H1 (cell line): ENCODE results near the gene SFN. TPM values are rescaled to one million over a fixed set of nuclear protein-coding genes. Genes with fewer than 3 reads are reported as not detected.

Experiments
- ATF2 ChIP-seq: IDR thresholded peaks from 2 replicates; pipeline ENCODE4 v1.6.1; 2012; ENCODE audit warnings: low read length, inconsistent platforms
- BACH1 ChIP-seq: IDR thresholded peaks from 2 replicates; pipeline ENCODE4 v1.6.1; 2012; ENCODE audit warnings: low read length, improper control_type of control experiment
- CHD1 ChIP-seq: IDR thresholded peaks from 2 replicates; pipeline ENCODE4 v1.6.1; 2012; ENCODE audit warnings: low read depth, low read length, improper control_type of control experiment
- CTBP2 ChIP-seq: IDR thresholded peaks from 2 replicates; pipeline ENCODE4 v1.7.0; 2011; ENCODE audit warnings: borderline replicate concordance, mild to moderate bottlenecking, moderate library complexity, mixed read lengths, low read length; ENCODE audit not compliant: insufficient read depth, insufficient read length
- EGR1 ChIP-seq: IDR thresholded peaks from 2 replicates; pipeline ENCODE4 v1.6.1; 2011; ENCODE audit warnings: low read depth, low read length, borderline replicate concordance
- FOSL1 ChIP-seq: IDR thresholded peaks from 2 replicates; pipeline ENCODE4 v1.6.1; 2011; ENCODE audit warnings: mild to moderate bottlenecking, low read depth, low read length, moderate library complexity; ENCODE audit not compliant: insufficient read depth
- HDAC2 ChIP-seq, 2 experiments: fragments of 300-600 bp in 1 of 2; sonication (generic) in 1 of 2; IDR thresholded peaks; 2 replicates each; pipeline ENCODE4 v1.6.1; 2011 to 2012; ENCODE audit warnings: low read depth in 2 of 2, low read length in 2 of 2, mild to moderate bottlenecking in 2 of 2, moderate library complexity in 2 of 2, borderline replicate concordance in 1 of 2, inconsistent platforms in 1 of 2
- KDM5A ChIP-seq: fragments of 200-600 bp; IDR thresholded peaks from 2 replicates; pipeline ENCODE4 v1.7.1; 2012; ENCODE audit warnings: mild to moderate bottlenecking, low read length, inconsistent platforms, mixed read lengths
- RBBP5 ChIP-seq: IDR thresholded peaks from 2 replicates; pipeline ENCODE4 v1.7.1; 2012; ENCODE audit warnings: low read depth, mild to moderate bottlenecking, inconsistent platforms, low read length, moderate library complexity, borderline replicate concordance
- RFX5 ChIP-seq: IDR thresholded peaks from 2 replicates; pipeline ENCODE4 v1.6.1; 2011; ENCODE audit warnings: low read depth, low read length, improper control_type of control experiment, borderline replicate concordance
- RXRA ChIP-seq: IDR thresholded peaks from 2 replicates; pipeline ENCODE4 v1.6.1; 2011; ENCODE audit warnings: low read depth, mild to moderate bottlenecking, low read length, moderate library complexity; ENCODE audit not compliant: insufficient read depth
- SIX5 ChIP-seq: IDR thresholded peaks from 2 replicates; pipeline ENCODE4 v1.6.1; 2011; ENCODE audit warnings: mild to moderate bottlenecking, low read depth, low read length
- SUZ12 ChIP-seq: fragments of 200-600 bp; sonication (generic); IDR thresholded peaks from 2 replicates; pipeline ENCODE4 v1.6.1; 2012; ENCODE audit warnings: mild to moderate bottlenecking, inconsistent platforms, low read length, moderate library complexity, mixed read lengths
- TBP ChIP-seq: IDR thresholded peaks from 2 replicates; pipeline ENCODE4 v1.6.1; 2011; ENCODE audit warnings: low read depth, low read length, improper control_type of control experiment
- polyA plus RNA-seq, 7 experiments: library from polyadenylated mRNA; depleted of rRNA in 3 of 7; stranded (reverse) in 5 of 7; unstranded in 2 of 7; fragments of >200 nt in 5 of 7; fragments of 200-250 nt in 2 of 7; gene quantifications; 1 replicate in 5 of 7; 2 replicates in 1 of 7; 4 replicates in 1 of 7; pipeline versions ENCODE4 v1.2.1 to v1.2.3, GENCODE V29; 2011 to 2013; ENCODE audit warnings: missing spikeins in 2 of 7, mixed read lengths in 2 of 7
- total RNA-seq: library from RNA; stranded (reverse); fragmentation: NEBNext Ultra II Directional; extraction: Animal tissue kit (Norgen Biotek cat#: 25700); gene quantifications from 2 replicates; pipeline ENCODE4 v1.2.1, GENCODE V29; 2021

Gene SFN
- total and polyA plus RNA-seq, 2 of the 8 experiments (the other 6 are each of a cell fraction or from before 2014, with no cell fraction given) = 3.3 to 3.9 TPM

GRCh38 chr1:26864610-26865480, 1.9 kb downstream of the SFN start (continued):
- TF ChIP-seq HDAC2 (IDR thresholded peaks at IDR 0.05; ENCODE audit: borderline replicate concordance in 1 of 2, low read depth in 2 of 2, low read length in 2 of 2) (no peak), TBP (peak; percentile 43; the same call in 1 of the 2 replicates), CTBP2 (no peak), RXRA (no peak), KDM5A (no peak), SIX5 (no peak), CHD1 (no peak), RFX5 (no peak), SUZ12 (no peak), FOSL1 (no peak), BACH1 (peak; percentile 73), EGR1 (no peak), RBBP5 (0 out of 2 replicates have a peak, but pooled peaks have one; percentile 73), ATF2 (no peak)
